Right lobe of liver (tissue), 6 donors: ENCODE measurements around the gene MRPS11. TPM values are rescaled to one million over a fixed set of nuclear protein-coding genes. Genes with fewer than 3 reads are reported as not detected.
"Not testable (repeated sequence)": the region's sequence is repeated elsewhere in the genome, so short reads cannot be mapped to it uniquely, and the experiment has no call there.

Experiments
- ATAC-seq, 4 donors: fragments of 200-7000 bp; cut with Tn5 transposase; one replicate each; pipeline ENCODE4 v1.9.1; 2020; ENCODE audit warnings: mild to moderate bottlenecking in 4 of 4, moderate library complexity in 4 of 4
- DNase-seq, 3 donors: peaks; one replicate each; pipeline ENCODE4 v3.0.0-alpha.2; 2020
- H3K27ac ChIP-seq, 3 donors: fragments of 200-600 bp; one replicate each; pipeline ENCODE4 v1.8.0; 2022
- H3K27me3 ChIP-seq, 2 donors: fragments of 200-600 bp; one replicate each; pipeline ENCODE4 v1.8.0; 2022
- H3K36me3 ChIP-seq, 4 donors: fragments of 200-600 bp; sonication (generic) in 1 of 4; one replicate each; pipeline versions ENCODE4 v1.5.1 to v1.8.0; 2017 to 2022; ENCODE audit warnings: control low read depth in 1 of 4
- H3K4me1 ChIP-seq, 4 donors: fragments of 200-600 bp; sonication (generic) in 1 of 4; one replicate each; pipeline versions ENCODE4 v1.5.1 to v1.8.0; 2017 to 2022; ENCODE audit warnings: control low read depth in 1 of 4
- H3K4me3 ChIP-seq, 3 donors: fragments of 200-600 bp; one replicate each; pipeline ENCODE4 v1.8.0; 2022
- H3K9me3 ChIP-seq, 4 donors: fragments of 200-600 bp; sonication (generic) in 1 of 4; one replicate each; pipeline versions ENCODE4 v1.5.1 to v1.8.0; 2017 to 2022; ENCODE audit warnings: control low read depth in 1 of 4
- POLR2A ChIP-seq: fragments of 450-650 bp; IDR thresholded peaks from one replicate; pipeline ENCODE4 v1.6.1; 2017; ENCODE audit warnings: antibody characterized with exemption, mild to moderate bottlenecking
- WGBS: methylation state at CpG from one replicate; pipeline ENCODE4 v1.1.6; 2018; ENCODE audit warnings: low coverage, low lambda C conversion rate; ENCODE audit not compliant: insufficient coverage; ENCODE audit errors: missing lambda C conversion rate; 5-methylcytosine and 5-hydroxymethylcytosine counted together
- intact Hi-C, 2 donors: fragments of 100-400 bp; cut with DNase I; formaldehyde crosslinking; loops; one replicate each; pipeline versions ENCODE4 v1.11.2 to v1.14.1; 2022
- total RNA-seq, 6 experiments: library from RNA; depleted of rRNA in 2 of 6; stranded (reverse); fragments of >200 nt in 2 of 6; fragmentation: NEBNext Ultra II Directional in 3 of 6; extraction: Animal tissue kit (Norgen Biotek cat#: 25700) in 3 of 6; gene quantifications; one replicate each; pipeline versions ENCODE4 v1.1.0 to v1.2.4, GENCODE V29; 2016 to 2023
- TF ChIP-seq, protein P1 (sequence below), 4 donors: fragments of 200-600 bp in 3 of 4; fragments of 450-650 bp in 1 of 4; IDR thresholded peaks; one replicate each; pipeline versions ENCODE4 v1.5.1 to v1.8.0; 2016 to 2022; ENCODE audit warnings: antibody characterized with exemption in 4 of 4, mild to moderate bottlenecking in 2 of 4
- donor health status: DM: no; HTN: yes; CAD: no.
- donor health status: DM: no; HTN: no; CAD: no.
- donor health status: DM: no; HTN: no; CAD: no.
- donor health status: DM: no; HTN: yes; CAD: no.
- donor health status: DM: no; HTN: yes; CAD: no.

MRPS11 gene
- total RNA-seq, 6 experiments from 2014 or later: 25.4 to 38.0 (median 32.7) TPM

DNA sequence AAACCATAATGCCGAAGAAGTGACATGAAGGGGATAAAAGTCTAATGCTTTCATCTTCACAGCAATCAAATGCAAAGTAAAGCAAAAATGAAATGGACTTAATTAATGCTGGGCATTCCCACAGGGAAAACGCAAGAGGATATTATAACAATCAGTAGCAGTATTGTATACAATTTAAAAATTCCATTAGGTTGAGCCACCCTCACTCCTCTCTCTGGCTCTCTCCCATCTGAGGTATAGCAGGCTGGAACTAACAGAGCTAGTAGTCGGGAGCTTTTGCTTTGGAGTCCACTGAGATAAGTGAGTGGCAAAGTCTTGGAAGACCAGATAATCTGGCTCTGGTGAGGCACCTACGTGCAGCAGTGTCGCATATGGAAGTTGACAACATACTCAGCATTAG is 45.1 kb downstream of the MRPS11 start:
- no peak overlapping the region for H3K27ac ChIP-seq
- H3K36me3 ChIP-seq: no peaks in the 10 kb centered on the region
- H3K4me3 ChIP-seq: no peak overlapping the region
- no peaks in the 10 kb centered on the region for H3K4me1 ChIP-seq
- intact Hi-C loops: no loop called here
- no peaks in the 10 kb centered on the region for H3K9me3 ChIP-seq
- ATAC-seq (no peak), DNase-seq (no peak)
- no peak for TF ChIP-seq POLR2A
- TF ChIP-seq, protein P1, sequence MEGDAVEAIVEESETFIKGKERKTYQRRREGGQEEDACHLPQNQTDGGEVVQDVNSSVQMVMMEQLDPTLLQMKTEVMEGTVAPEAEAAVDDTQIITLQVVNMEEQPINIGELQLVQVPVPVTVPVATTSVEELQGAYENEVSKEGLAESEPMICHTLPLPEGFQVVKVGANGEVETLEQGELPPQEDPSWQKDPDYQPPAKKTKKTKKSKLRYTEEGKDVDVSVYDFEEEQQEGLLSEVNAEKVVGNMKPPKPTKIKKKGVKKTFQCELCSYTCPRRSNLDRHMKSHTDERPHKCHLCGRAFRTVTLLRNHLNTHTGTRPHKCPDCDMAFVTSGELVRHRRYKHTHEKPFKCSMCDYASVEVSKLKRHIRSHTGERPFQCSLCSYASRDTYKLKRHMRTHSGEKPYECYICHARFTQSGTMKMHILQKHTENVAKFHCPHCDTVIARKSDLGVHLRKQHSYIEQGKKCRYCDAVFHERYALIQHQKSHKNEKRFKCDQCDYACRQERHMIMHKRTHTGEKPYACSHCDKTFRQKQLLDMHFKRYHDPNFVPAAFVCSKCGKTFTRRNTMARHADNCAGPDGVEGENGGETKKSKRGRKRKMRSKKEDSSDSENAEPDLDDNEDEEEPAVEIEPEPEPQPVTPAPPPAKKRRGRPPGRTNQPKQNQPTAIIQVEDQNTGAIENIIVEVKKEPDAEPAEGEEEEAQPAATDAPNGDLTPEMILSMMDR (IDR thresholded peaks at IDR 0.05): no peak
- 97% methylated on average over 4 of the region's 5 CpGs for WGBS
- H3K27me3 ChIP-seq: no peaks in the 10 kb centered on the region

DNA sequence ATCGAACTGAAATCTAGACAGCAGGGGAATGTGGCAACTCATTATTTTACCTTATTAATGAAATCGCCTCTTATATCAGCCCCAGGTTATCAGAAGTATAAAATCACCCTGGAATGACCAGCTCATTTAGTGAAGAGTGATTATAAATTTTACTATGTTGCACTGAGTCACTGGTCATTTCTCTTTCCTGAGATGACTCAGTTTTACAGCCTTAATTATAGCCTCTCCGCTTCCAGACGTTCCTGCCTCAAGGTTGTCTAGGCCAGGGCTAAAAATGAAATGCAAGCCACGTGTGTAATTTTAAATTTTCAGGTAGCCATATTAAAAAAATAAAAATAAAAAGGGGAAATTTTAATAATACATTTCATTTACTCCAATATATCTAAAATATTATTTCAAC is 45.7 kb downstream of the MRPS11 start:
- Histone ChIP-seq H3K36me3 (no peaks in the 10 kb centered on the region), H3K9me3 (no peaks in the 10 kb centered on the region), H3K27ac (no peak overlapping the region), H3K4me1 (no peaks in the 10 kb centered on the region), H3K27me3 (no peaks in the 10 kb centered on the region), H3K4me3 (no peak overlapping the region)
- 81% methylated on average over 5 of the region's 5 CpGs for WGBS
- TF ChIP-seq POLR2A: no peak
- TF ChIP-seq, protein P1 (IDR thresholded peaks at IDR 0.05): no peak
- no peak for DNase-seq
- no peak for ATAC-seq
- intact Hi-C loops: no loop called here

DNA sequence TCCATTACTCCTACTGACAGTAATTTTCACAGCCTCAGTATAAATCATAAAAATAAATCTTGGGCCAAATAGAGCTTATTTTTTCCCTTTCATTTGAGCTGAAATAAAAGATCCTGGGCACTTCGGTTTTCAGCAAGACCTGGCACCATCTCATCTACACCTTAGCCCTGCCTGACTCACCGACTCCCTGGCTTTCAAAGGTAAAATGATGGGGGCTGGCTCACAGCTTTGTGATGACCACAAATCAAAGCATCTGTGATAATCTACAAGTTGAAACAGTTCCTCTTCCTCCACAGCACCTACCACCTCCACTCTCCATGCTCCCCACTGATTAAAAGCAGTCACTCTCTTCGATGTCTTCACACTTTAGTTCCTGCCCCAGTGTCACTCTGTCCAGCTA is 51.4 kb downstream of the MRPS11 start:
- H3K4me3 ChIP-seq: no peak overlapping the region
- DNase-seq: no peak
- WGBS: 93% methylated on average over 3 of the region's 3 CpGs
- no peak overlapping the region for H3K27ac ChIP-seq
- TF ChIP-seq POLR2A: no peak
- TF ChIP-seq, protein P1 (IDR thresholded peaks at IDR 0.05): no peak
- no peaks in the 10 kb centered on the region for H3K36me3 ChIP-seq
- intact Hi-C loops: no loop called here
- H3K27me3 ChIP-seq: no peaks in the 10 kb centered on the region
- H3K4me1 ChIP-seq: no peaks in the 10 kb centered on the region
- no peak for ATAC-seq
- H3K9me3 ChIP-seq: no peaks in the 10 kb centered on the region

DNA sequence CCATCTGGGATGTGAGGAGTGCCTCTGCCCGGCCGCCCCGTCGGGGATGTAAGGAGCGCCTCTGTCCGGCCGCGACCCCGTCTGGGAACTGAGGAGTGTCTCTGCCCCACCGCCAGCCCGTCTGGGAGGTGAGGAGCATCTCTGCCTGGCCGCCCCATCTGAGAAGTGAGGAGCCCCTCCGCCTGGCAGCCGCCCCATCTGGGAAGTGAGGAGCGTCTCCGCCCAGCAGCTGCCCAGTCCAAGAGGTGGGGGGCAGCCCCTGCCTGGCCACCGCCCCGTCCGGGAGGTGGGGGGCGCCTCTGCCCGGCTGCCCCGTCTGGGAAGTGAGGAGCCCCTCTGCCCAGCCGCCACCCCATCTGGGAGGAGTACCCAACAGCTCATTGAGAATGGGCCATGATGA is 56.6 kb downstream of the MRPS11 start:
- H3K9me3 ChIP-seq, H3K4me1 ChIP-seq, intact Hi-C loops, DNase-seq, H3K27ac ChIP-seq, H3K27me3 ChIP-seq, H3K4me3 ChIP-seq, H3K36me3 ChIP-seq, ATAC-seq: not testable (repeated sequence)
- 100% methylated on average over 1 of the region's 23 CpGs for WGBS

DNA sequence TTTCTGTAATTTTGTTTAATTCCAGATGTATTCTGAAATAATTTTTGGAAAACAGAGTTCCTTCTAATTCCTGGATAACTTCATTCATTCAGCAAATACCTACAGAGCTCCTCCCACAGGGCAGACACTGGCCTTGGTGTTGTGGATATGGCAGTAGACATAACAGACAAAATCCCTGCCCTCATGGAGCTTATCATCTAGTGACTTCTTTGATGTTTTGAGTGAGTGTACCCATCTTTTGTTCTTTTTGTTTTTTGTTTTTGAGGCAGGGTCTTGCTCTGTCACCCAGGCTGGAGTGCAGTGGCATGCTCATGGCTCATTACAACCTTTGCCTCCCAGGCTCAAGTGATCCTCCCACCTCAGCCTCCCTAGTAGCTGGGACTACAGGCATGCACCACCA is 57.9 kb downstream of the MRPS11 start:
- Histone ChIP-seq H3K36me3 (no peaks in the 10 kb centered on the region), H3K4me3 (no peak overlapping the region), H3K27me3 (no peaks in the 10 kb centered on the region), H3K4me1 (no peaks in the 10 kb centered on the region), H3K9me3 (no peaks in the 10 kb centered on the region), H3K27ac (no peak overlapping the region)
- ATAC-seq: no peak
- intact Hi-C loops: no loop called here
- no peak for DNase-seq
- TF ChIP-seq, protein P1 (IDR thresholded peaks at IDR 0.05): no peak
- TF ChIP-seq POLR2A: no peak
